Measurements from ENCODE around the gene ASRGL1. TPM values are rescaled to one million over a fixed set of nuclear protein-coding genes. Genes with fewer than 3 reads are reported as not detected.

Gene ASRGL1
- total RNA-seq, 1 experiment from 2014 or later, result 51.6 TPM

DNA sequence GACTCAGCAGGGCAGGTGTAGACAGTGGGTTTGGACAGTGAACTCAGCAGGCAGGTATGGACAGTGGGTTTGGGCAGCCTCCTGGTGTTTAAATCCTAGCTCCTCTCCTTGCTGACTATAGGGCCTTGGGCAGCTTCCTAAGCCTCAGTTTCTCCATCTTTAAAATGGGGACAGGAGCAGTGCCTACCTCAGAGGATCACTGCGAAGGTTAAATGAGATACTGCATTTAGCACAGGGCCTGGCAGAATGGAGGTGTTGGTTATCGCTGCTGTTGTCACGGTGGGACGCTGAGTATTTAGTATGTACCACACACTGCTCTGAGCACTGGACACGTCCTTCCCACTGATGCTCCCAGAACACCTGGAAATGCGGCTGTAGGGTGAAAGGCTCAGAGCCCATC is 67.2 kb downstream of the ASRGL1 start:
- DNase-seq (ENCODE audit: low spot score) (no peak), ATAC-seq (no peak)
- no peak for TF ChIP-seq ZNF121 (CRISPR knock-in tag; IDR thresholded peaks at IDR 0.05)
- TF ChIP-seq, protein P1, sequence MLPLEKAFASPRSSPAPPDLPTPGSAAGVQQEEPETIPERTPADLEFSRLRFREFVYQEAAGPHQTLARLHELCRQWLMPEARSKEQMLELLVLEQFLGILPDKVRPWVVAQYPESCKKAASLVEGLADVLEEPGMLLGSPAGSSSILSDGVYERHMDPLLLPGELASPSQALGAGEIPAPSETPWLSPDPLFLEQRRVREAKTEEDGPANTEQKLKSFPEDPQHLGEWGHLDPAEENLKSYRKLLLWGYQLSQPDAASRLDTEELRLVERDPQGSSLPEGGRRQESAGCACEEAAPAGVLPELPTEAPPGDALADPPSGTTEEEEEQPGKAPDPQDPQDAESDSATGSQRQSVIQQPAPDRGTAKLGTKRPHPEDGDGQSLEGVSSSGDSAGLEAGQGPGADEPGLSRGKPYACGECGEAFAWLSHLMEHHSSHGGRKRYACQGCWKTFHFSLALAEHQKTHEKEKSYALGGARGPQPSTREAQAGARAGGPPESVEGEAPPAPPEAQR (CRISPR knock-in tag; IDR thresholded peaks at IDR 0.05), result no peak
- TF ChIP-seq SMAD3 (CRISPR knock-in tag; IDR thresholded peaks at IDR 0.05; ENCODE audit: borderline replicate concordance), result no peak
- TF ChIP-seq NR2C2 (CRISPR knock-in tag; IDR thresholded peaks at IDR 0.05), result no peak
- ChIA-PET POLR2A (no interaction called here), CTCF (interaction anchor here (0.5 to 6.4 kb wide), 5 partner anchors 10 to 285 kb away, joined by 4 to 49 read pairs (median 4); partner anchors contain the start of gene LRRN4CL)
- Mint-ChIP-seq H3K9me3 (no peaks in the 10 kb centered on the region), H3K27ac (no peak overlapping the region), H3K4me3 (no peak overlapping the region), H3K4me1 (peaks cover 10% of the 10 kb centered on the region; the same call in 1 of the 2 replicates), H3K27me3 (ENCODE audit: low read depth) (peaks cover 3% of the 10 kb centered on the region; the same call in 1 of the 2 replicates), H3K36me3 (no peaks in the 10 kb centered on the region)

DNA sequence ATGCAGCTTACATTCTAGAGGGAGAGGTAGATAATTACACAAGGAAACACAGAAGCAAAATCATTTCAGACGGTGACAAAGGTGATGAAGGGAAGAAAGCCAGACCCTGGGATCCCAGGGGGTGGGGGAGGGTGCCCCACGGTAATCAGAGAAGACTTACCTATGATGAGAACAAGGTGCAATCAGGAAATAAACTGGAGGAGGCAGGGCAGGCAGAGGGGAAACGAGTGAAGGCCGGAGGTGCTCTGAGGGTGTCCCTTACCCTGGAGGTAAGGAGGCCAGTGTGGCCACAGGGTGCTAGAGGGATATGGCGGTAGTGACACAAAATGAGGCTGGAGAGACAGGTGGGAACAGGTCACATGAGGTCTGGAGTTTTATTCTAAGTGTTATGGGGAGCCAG is 67.7 kb downstream of the ASRGL1 start:
- Mint-ChIP-seq H3K9me3 (no peaks in the 10 kb centered on the region), H3K4me3 (no peak overlapping the region), H3K4me1 (peaks cover 10% of the 10 kb centered on the region; the same call in 1 of the 2 replicates), H3K36me3 (no peaks in the 10 kb centered on the region), H3K27ac (no peak overlapping the region), H3K27me3 (ENCODE audit: low read depth) (peaks cover 3% of the 10 kb centered on the region; the same call in 1 of the 2 replicates)
- CTCF ChIA-PET, result interaction anchor here (0.5 to 6.4 kb wide), 4 partner anchors 10 to 284 kb away, joined by 4 to 49 read pairs (median 16); partner anchors contain the start of gene LRRN4CL
- POLR2A ChIA-PET, result no interaction called here
- DNase-seq (ENCODE audit: low spot score) (no peak), ATAC-seq (no peak)
- TF ChIP-seq ZNF232 (CRISPR knock-in tag; IDR thresholded peaks at IDR 0.05), result no peak
- no peak for TF ChIP-seq TEAD4 (CRISPR knock-in tag; IDR thresholded peaks at IDR 0.05)
- TF ChIP-seq, protein P2, sequence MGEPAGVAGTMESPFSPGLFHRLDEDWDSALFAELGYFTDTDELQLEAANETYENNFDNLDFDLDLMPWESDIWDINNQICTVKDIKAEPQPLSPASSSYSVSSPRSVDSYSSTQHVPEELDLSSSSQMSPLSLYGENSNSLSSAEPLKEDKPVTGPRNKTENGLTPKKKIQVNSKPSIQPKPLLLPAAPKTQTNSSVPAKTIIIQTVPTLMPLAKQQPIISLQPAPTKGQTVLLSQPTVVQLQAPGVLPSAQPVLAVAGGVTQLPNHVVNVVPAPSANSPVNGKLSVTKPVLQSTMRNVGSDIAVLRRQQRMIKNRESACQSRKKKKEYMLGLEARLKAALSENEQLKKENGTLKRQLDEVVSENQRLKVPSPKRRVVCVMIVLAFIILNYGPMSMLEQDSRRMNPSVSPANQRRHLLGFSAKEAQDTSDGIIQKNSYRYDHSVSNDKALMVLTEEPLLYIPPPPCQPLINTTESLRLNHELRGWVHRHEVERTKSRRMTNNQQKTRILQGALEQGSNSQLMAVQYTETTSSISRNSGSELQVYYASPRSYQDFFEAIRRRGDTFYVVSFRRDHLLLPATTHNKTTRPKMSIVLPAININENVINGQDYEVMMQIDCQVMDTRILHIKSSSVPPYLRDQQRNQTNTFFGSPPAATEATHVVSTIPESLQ (CRISPR knock-in tag; IDR thresholded peaks at IDR 0.05), result no peak
- no peak for TF ChIP-seq EMX1 (CRISPR knock-in tag; IDR thresholded peaks at IDR 0.05)
- no peak for TF ChIP-seq NFATC4 (CRISPR knock-in tag; IDR thresholded peaks at IDR 0.05)
- TF ChIP-seq, protein P3, sequence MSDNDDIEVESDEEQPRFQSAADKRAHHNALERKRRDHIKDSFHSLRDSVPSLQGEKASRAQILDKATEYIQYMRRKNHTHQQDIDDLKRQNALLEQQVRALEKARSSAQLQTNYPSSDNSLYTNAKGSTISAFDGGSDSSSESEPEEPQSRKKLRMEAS (CRISPR knock-in tag; IDR thresholded peaks at IDR 0.05), result no peak
- TF ChIP-seq, protein P4, sequence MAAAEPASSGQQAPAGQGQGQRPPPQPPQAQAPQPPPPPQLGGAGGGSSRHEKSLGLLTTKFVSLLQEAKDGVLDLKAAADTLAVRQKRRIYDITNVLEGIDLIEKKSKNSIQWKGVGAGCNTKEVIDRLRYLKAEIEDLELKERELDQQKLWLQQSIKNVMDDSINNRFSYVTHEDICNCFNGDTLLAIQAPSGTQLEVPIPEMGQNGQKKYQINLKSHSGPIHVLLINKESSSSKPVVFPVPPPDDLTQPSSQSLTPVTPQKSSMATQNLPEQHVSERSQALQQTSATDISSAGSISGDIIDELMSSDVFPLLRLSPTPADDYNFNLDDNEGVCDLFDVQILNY (CRISPR knock-in tag; IDR thresholded peaks at IDR 0.05), result no peak
- TF ChIP-seq, protein P5, sequence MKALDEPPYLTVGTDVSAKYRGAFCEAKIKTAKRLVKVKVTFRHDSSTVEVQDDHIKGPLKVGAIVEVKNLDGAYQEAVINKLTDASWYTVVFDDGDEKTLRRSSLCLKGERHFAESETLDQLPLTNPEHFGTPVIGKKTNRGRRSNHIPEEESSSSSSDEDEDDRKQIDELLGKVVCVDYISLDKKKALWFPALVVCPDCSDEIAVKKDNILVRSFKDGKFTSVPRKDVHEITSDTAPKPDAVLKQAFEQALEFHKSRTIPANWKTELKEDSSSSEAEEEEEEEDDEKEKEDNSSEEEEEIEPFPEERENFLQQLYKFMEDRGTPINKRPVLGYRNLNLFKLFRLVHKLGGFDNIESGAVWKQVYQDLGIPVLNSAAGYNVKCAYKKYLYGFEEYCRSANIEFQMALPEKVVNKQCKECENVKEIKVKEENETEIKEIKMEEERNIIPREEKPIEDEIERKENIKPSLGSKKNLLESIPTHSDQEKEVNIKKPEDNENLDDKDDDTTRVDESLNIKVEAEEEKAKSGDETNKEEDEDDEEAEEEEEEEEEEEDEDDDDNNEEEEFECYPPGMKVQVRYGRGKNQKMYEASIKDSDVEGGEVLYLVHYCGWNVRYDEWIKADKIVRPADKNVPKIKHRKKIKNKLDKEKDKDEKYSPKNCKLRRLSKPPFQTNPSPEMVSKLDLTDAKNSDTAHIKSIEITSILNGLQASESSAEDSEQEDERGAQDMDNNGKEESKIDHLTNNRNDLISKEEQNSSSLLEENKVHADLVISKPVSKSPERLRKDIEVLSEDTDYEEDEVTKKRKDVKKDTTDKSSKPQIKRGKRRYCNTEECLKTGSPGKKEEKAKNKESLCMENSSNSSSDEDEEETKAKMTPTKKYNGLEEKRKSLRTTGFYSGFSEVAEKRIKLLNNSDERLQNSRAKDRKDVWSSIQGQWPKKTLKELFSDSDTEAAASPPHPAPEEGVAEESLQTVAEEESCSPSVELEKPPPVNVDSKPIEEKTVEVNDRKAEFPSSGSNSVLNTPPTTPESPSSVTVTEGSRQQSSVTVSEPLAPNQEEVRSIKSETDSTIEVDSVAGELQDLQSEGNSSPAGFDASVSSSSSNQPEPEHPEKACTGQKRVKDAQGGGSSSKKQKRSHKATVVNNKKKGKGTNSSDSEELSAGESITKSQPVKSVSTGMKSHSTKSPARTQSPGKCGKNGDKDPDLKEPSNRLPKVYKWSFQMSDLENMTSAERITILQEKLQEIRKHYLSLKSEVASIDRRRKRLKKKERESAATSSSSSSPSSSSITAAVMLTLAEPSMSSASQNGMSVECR (CRISPR knock-in tag; IDR thresholded peaks at IDR 0.05; ENCODE audit: borderline replicate concordance), result no peak
- no peak for TF ChIP-seq ZNF671 (CRISPR knock-in tag; IDR thresholded peaks at IDR 0.05)
- no peak for TF ChIP-seq CREB1 (CRISPR knock-in tag; IDR thresholded peaks at IDR 0.05)
- no peak for TF ChIP-seq FOXJ3 (CRISPR knock-in tag; IDR thresholded peaks at IDR 0.05; ENCODE audit: borderline replicate concordance)
- TF ChIP-seq JAZF1 (CRISPR knock-in tag; IDR thresholded peaks at IDR 0.05), result no peak
- TF ChIP-seq, protein P6, sequence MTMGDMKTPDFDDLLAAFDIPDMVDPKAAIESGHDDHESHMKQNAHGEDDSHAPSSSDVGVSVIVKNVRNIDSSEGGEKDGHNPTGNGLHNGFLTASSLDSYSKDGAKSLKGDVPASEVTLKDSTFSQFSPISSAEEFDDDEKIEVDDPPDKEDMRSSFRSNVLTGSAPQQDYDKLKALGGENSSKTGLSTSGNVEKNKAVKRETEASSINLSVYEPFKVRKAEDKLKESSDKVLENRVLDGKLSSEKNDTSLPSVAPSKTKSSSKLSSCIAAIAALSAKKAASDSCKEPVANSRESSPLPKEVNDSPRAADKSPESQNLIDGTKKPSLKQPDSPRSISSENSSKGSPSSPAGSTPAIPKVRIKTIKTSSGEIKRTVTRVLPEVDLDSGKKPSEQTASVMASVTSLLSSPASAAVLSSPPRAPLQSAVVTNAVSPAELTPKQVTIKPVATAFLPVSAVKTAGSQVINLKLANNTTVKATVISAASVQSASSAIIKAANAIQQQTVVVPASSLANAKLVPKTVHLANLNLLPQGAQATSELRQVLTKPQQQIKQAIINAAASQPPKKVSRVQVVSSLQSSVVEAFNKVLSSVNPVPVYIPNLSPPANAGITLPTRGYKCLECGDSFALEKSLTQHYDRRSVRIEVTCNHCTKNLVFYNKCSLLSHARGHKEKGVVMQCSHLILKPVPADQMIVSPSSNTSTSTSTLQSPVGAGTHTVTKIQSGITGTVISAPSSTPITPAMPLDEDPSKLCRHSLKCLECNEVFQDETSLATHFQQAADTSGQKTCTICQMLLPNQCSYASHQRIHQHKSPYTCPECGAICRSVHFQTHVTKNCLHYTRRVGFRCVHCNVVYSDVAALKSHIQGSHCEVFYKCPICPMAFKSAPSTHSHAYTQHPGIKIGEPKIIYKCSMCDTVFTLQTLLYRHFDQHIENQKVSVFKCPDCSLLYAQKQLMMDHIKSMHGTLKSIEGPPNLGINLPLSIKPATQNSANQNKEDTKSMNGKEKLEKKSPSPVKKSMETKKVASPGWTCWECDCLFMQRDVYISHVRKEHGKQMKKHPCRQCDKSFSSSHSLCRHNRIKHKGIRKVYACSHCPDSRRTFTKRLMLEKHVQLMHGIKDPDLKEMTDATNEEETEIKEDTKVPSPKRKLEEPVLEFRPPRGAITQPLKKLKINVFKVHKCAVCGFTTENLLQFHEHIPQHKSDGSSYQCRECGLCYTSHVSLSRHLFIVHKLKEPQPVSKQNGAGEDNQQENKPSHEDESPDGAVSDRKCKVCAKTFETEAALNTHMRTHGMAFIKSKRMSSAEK (CRISPR knock-in tag; IDR thresholded peaks at IDR 0.05; ENCODE audit: borderline replicate concordance), result no peak
- no peak for TF ChIP-seq PRRX2 (CRISPR knock-in tag; IDR thresholded peaks at IDR 0.05)
- TF ChIP-seq, protein P7, sequence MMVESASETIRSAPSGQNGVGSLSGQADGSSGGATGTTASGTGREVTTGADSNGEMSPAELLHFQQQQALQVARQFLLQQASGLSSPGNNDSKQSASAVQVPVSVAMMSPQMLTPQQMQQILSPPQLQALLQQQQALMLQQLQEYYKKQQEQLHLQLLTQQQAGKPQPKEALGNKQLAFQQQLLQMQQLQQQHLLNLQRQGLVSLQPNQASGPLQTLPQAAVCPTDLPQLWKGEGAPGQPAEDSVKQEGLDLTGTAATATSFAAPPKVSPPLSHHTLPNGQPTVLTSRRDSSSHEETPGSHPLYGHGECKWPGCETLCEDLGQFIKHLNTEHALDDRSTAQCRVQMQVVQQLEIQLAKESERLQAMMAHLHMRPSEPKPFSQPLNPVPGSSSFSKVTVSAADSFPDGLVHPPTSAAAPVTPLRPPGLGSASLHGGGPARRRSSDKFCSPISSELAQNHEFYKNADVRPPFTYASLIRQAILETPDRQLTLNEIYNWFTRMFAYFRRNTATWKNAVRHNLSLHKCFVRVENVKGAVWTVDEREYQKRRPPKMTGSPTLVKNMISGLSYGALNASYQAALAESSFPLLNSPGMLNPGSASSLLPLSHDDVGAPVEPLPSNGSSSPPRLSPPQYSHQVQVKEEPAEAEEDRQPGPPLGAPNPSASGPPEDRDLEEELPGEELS (CRISPR knock-in tag; IDR thresholded peaks at IDR 0.05), result no peak
- TF ChIP-seq RELA (CRISPR knock-in tag; IDR thresholded peaks at IDR 0.05; ENCODE audit: borderline replicate concordance), result no peak
- TF ChIP-seq ZNF423 (CRISPR knock-in tag; IDR thresholded peaks at IDR 0.05), result no peak

Data from WTC11 (cell line).